Prostate gland (tissue), 2 donors: ENCODE results near the gene ATP5ME. TPM values are rescaled to one million over a fixed set of nuclear protein-coding genes. Genes with fewer than 3 reads are reported as not detected.

ENCODE experiments used
- DNase-seq: peaks from one replicate; pipeline ENCODE4 v3.0.0-alpha.2; 2019; ENCODE audit warnings: low spot score
- H3K27ac ChIP-seq, 2 donors: fragments of 200-600 bp; sonication (generic); 2 replicates each; pipeline ENCODE4 v1.5.1; 2017 to 2019
- H3K27me3 ChIP-seq: fragments of 200-600 bp; sonication (generic); replicated peaks from 2 replicates; pipeline ENCODE4 v1.5.1; 2019; ENCODE audit not compliant: insufficient read depth
- H3K36me3 ChIP-seq, 2 donors: fragments of 200-600 bp; sonication (generic); 1 replicate in 1 of 2; 2 replicates in 1 of 2; pipeline versions ENCODE4 v1.5.1 to v1.8.1; 2017 to 2019
- H3K4me1 ChIP-seq: fragments of 200-600 bp; sonication (generic); replicated peaks from 2 replicates; pipeline ENCODE4 v1.5.1; 2019
- H3K4me3 ChIP-seq, 2 donors: fragments of 200-600 bp; sonication (generic); 2 replicates each; pipeline ENCODE4 v1.5.1; 2017 to 2019
- H3K9me3 ChIP-seq: fragments of 200-600 bp; sonication (generic); 2 replicates; pipeline ENCODE4 v1.5.1; 2017
- CTCF ChIP-seq, 4 experiments: fragments of 200-600 bp in 2 of 4; fragments of 450-650 bp in 2 of 4; sonication (generic) in 2 of 4; IDR thresholded peaks; 1 replicate in 3 of 4; 2 replicates in 1 of 4; pipeline ENCODE4 v1.5.1; 2016 to 2019; ENCODE audit warnings: antibody characterized with exemption in 4 of 4, mild to moderate bottlenecking in 2 of 4, moderate library complexity in 2 of 4
- POLR2A ChIP-seq: fragments of 450-650 bp; IDR thresholded peaks from one replicate; pipeline ENCODE4 v1.6.1; 2016; ENCODE audit warnings: antibody characterized with exemption, mild to moderate bottlenecking
- POLR2AphosphoS5 ChIP-seq: sonication (generic); formaldehyde crosslinking; IDR thresholded peaks from one replicate; pipeline ENCODE4 v1.6.1; 2017; ENCODE audit warnings: antibody characterized with exemption
- WGBS: methylation state at CpG from one replicate; pipeline ENCODE4 v1.1.5; 2018; 5-methylcytosine and 5-hydroxymethylcytosine counted together
- intact Hi-C: fragments of 100-400 bp; cut with DNase I; formaldehyde crosslinking; loops from one replicate; pipeline ENCODE4 v1.14.2; 2022
- total RNA-seq, 2 donors: library from RNA; depleted of rRNA; stranded (reverse); fragments of >200 nt; gene quantifications; one replicate each; pipeline ENCODE4 v1.1.0, GENCODE V29; 2016

ATP5ME gene
- total RNA-seq, 2 donors from 2014 or later = 148 to 313 TPM

- no peak for TF ChIP-seq POLR2AphosphoS5
- TF ChIP-seq POLR2A = no peak
- TF ChIP-seq CTCF (IDR thresholded peaks at IDR 0.05) = no peak
- Histone ChIP-seq H3K4me1 (no peaks in the 10 kb centered on the region), H3K27me3 (no peaks in the 10 kb centered on the region), H3K27ac (no peak overlapping the region), H3K4me3 (no peak overlapping the region), H3K36me3 (no peaks in the 10 kb centered on the region), H3K9me3 (no peaks in the 10 kb centered on the region)
- 77% methylated on average over 24 of the region's 24 CpGs for WGBS
- DNase-seq = no peak
- intact Hi-C loops = no loop called here
Observed at GRCh38 chr4:622996-623913, 50.8 kb downstream of the ATP5ME start.

Other genes with a start within 250 kb of the ATP5ME start
- gene ZNF721, start 175.1 kb downstream of the ATP5ME start, total RNA-seq = 10 to 100 TPM; 18.4 to 28.2 TPM
- gene PIGG, start 175.1 kb downstream of the ATP5ME start, total RNA-seq = 10 to 100 TPM; 42.8 to 73.3 TPM
- under 1 TPM in 1 of 2 donors, not detected in 1; 0.91 TPM for gene TMEM271, start 98.0 kb downstream of the ATP5ME start, total RNA-seq
- gene PDE6B, start 48.7 kb downstream of the ATP5ME start, total RNA-seq = 1 to 10 TPM; 8.0 to 9.3 TPM
- gene MYL5, start 266 bp upstream of the ATP5ME start, total RNA-seq = 10 to 100 TPM; 14.6 to 25.7 TPM
- 10 to 100 TPM in 1 of 2 donors, 1 to 10 TPM in 1; 2.6 to 11.0 TPM for gene SLC49A3, start 14.9 kb upstream of the ATP5ME start, total RNA-seq
- 100 to 1,000 TPM in 1 of 2 donors, 10 to 100 TPM in 1; 59.0 to 135 TPM for gene PCGF3, start 31.6 kb upstream of the ATP5ME start, total RNA-seq
- gene CPLX1, start 151.9 kb upstream of the ATP5ME start, total RNA-seq = 1 to 10 TPM; 2.5 to 4.4 TPM